ENCODE measurements around the gene URM1.

GRCh38 chr9:128388150-128388549 is 17.0 kb downstream of the URM1 start:
- no peak for TF ChIP-seq EP300 (IDR thresholded peaks at IDR 0.05)
- TF ChIP-seq CTCF (IDR thresholded peaks at IDR 0.05) = no peak
